Stimulated activated CD4-positive, alpha-beta T cell treated with anti-CD3 and anti-CD28 coated beads, Interleukin-1b, Interleukin-23, amount 100 ng/mL, for 48 hours (primary cell): ENCODE data around the gene PKIB.
"Not testable (repeated sequence)": the region's sequence is repeated elsewhere in the genome, so short reads cannot be mapped to it uniquely, and the experiment has no call there.

Experiments used
- DNase-seq: peaks from one replicate; pipeline ENCODE4 v3.0.0-alpha.2; 2020

The PKIB gene

DNA sequence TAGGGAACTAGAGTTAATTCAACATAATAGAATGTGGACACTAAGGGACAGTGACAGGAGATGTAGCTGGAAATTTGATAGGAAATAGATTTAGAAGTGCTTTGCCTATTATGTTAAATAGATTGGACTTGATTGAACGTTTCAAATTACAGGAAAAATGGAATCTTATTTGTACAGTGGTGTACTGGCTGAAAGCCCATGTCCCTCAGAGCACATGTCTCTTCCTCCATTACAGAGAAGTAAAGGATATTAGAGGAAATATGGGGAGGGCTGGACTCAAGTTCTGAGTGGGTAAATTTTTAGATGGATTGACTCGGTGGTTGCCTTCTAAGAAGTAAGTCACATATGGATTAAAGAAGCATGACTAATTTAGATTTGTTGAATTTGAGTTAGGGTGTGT, 11.4 kb downstream of the PKIB start:
- no peak for DNase-seq

- DNase-seq: no peak
These were observed 12.3 kb downstream of the PKIB start for GRCh38 chr6:122622479-122622878.

GRCh38 chr6:122623279-122623678, 13.1 kb downstream of the PKIB start:
- DNase-seq: no peak

- DNase-seq: no peak
These were observed 14.6 kb downstream of the PKIB start for GRCh38 chr6:122624853-122625252.

GRCh38 chr6:122628714-122629113, 18.5 kb downstream of the PKIB start:
- no peak for DNase-seq

DNA sequence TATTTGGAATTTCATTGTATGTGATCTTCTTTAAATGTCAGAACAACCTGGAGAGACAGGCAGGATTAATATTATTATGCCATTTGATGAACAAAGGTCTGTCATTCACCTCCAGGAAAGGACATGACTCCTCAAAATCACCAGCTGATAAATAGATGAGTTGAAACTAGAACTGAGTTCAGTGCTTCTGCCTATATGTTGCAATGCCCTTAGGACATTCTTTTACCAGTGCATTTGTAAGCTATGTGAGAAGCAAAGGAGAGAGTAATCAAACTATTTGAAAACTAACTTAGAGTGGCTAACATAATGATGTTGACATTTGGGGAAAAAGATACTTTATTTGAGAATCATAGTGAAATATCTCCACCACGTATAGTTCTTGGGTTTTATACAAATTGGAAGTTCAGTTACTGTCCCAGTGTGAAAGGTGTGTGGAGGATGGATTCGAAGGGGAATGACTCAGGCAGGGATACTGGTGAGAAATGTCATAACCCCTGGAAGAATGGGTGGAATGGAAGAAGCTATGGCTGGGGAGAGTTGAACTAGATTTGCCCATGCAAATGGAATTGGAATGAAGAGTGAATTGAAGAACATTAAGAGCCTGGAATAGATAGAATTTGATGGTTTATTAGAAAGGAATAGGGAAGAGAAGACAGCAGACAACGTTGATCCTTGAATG, 21.5 kb downstream of the PKIB start:
- no peak for DNase-seq

DNA sequence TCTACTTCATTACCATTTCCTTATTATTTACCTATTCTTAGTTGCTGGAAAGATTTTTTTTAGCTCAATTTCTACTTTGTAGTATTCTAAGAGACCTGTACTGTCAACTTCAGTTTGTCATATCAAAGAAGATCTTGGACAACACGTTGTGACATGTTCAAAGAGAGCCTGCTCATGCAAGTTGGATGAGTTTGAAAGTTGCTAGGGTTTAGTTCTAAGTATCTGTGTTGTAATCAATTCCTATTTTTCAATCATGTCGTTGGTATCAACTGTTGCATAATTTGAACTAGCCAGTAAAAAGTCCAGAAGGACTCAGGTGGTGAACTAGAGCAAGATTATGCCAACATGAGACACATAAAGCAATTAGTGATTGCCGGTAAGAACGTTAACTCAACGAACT, 30.2 kb downstream of the PKIB start:
- no peak for DNase-seq

DNA sequence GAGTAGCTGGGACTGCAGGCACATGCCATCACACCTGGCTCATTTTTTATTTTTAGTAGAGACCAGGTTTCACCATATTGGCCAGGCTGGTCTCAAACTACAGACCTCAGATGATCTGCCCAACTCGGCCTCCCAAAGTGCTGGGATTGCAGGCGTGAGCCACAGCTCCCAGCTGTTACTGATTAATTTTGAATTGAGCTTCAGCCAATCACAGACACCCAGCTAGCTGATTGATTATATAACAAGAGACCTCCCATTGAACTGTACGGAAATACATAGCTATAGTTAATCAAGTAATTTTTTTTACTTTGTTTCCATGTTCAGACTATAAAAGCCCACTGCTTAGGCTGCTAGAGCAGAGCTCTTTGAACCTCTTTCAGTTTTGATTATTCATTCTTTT, 31.6 kb downstream of the PKIB start:
- DNase-seq: no peak

DNA sequence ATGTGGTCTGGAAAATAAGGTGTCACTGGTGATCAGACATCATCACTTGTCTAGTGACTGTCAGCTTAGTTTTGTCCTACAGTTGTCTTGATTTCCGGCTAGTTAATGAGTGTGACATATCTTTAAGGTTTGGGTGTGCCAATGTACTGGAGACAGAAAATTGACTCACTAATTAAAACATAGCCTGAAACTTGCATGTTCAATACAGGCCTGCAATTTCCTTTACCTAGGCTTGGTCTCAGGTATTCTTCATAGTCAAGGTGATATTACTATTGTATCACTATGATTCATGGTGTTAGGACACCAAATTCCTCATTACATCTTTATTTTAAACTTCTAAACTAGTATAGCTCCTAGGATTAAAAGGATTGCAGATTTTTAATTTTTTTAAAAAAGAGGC, 32.4 kb downstream of the PKIB start:
- DNase-seq: not testable (repeated sequence)

- no peak for DNase-seq
These were observed 35.1 kb downstream of the PKIB start for GRCh38 chr6:122645256-122645655.

GRCh38 chr6:122647765-122648164, 37.6 kb downstream of the PKIB start:
- no peak for DNase-seq

DNA sequence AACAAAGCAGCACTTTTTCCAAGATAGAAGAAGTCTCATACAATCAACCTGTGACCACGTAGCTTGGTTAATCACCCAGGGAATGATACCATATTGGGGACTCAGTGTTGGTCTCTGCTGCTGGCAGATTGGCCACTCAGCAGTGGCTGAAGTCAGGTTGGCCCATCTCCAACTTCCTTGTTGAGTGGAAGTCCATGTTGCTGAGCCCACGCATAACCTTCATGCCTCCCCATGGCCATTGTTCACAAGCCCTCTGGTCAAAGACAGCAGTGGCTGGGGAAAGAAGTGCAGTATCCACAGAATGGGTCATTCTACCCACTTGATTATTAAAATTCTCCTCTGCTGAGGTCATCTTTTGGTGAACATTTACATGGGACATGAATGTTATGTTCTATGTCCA, 38.5 kb downstream of the PKIB start:
- no peak for DNase-seq

- no peak for DNase-seq
These were observed 39.5 kb downstream of the PKIB start for GRCh38 chr6:122649701-122650100.

GRCh38 chr6:122650403-122650802, 40.2 kb downstream of the PKIB start:
- DNase-seq: no peak

DNA sequence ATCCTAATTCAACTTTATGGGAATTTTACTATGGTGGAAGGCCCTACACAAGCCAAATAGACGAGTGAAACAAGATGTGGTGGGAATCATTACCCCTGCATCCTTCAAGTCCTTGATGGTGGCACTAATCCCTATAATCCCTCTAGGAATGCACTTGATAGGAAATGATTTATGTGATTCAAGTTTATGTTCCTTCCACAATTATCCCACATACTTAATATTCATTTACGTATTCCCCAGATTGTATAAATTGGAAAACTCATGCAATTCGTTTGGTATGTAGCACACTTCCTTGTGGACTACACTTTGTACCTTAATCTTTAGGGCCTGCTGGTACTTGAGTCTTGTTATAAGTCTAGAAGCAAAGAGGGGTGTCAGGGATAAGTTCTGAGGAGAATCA, 40.8 kb downstream of the PKIB start:
- no peak for DNase-seq

DNA sequence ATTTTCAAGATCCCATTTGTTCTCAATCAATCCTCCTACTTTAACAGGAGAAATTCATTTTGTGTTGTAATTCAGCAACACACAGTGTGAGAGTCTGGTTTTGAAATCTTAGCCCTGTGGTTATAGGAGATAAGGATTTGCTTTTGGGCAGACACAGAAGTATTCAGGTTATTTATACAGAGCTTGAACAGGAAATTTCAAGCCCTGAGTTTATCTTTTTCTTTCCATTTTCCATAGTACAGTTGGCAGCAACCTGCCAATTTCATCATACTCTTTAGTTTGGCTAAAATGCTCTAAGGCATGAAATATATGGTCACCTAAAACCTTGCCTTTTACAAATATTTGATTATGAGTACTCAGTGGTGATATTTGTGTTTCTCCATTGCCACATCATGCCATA, 41.4 kb downstream of the PKIB start:
- no peak for DNase-seq

GRCh38 chr6:122652431-122652830, 42.2 kb downstream of the PKIB start:
- no peak for DNase-seq

DNA sequence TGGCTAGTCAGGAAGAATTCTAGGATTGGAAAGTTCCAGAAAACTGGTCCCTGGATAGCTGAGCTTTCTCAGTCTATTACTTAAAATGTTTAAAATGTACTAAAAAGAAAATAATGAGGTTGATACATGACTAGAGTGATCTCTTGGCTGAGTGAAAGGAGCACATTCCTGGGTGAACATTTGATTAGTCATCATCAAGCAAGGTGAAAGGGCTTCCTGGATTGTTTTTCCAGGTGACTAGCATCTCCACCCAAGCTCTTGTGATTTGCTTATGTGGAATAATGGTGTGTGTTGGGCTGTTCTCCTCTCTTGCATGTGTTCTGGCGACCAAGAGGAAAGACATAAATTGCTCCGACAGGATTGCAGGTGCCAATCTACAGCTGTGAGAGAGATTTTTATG, 42.9 kb downstream of the PKIB start:
- DNase-seq: no peak

GRCh38 chr6:122654012-122654411, 43.8 kb downstream of the PKIB start:
- DNase-seq: no peak

DNA sequence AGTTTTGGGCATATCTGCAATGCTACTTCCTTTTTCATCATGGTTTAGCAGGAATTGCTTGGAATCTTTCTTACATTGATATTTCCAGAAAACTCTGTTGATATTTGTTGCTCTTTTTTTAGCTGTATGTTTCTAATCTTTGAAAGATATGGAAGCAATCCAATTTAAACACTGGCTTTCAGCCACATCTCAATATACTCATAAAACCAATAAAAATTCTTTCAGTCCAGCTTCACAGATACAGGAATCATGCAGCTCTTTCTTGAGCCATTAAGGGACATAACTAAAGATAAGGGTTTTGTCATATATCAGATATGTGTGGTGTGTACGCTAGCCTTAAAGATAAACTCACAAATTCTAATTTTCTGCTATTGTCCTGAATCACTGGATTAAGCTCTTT, 47.4 kb downstream of the PKIB start:
- no peak for DNase-seq

- DNase-seq: no peak
These were observed 50.1 kb downstream of the PKIB start for GRCh38 chr6:122660296-122660695.

DNA sequence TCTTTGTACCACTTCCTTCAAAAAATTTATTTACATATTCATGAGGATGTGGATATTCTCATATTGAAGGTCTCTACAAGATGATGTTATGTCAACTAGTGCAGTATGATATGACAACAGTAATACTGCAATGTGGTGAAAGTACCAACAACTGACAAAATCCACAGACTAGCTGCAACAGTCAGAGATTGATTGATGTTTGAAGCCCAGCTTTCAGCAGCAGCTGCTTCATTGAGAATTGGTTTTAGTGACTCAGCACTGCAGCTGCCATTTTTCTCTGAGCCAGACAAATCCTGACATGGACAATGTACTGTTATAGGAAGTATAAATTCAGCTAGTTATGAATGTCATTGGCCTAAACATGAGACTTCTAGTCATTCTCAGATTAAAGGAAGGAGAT, 53.8 kb downstream of the PKIB start:
- DNase-seq: no peak

DNA sequence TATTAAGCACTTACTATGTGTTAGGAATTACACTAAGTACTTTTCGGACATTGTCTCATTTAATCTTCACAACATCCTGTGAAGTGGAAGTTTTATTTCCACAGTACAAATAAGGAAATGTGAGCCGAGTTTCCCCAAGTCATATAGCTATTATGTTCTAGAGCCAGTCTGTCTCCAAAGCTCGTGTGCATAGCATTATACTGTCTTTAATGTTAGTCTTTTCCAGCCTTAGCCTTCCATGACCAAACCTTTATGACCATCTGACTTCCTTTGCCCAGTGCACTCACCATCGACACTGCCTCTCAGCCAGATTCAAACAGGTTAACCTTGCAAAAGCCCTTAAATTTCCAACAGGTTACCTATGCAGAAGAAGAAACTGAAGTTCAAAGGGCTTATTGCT, 55.7 kb downstream of the PKIB start:
- no peak for DNase-seq

DNA sequence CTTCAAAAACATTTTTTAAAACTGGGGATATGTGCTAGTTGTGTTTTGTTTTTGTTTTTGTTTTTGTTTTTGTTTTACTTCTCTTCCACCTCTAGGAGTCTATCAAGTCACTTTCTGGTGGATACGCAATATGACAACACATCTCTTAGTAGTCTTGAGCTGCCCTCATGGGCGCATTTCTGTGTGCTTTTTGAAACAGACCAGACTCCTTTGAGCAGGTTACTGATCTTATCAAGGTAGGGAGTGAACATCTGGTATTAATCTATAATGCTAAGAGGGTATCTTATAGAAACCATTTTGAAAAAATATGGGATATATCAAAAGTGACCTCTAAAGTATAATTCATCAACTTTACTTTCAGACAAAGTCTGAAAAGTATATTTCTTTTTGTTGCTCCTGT, 56.2 kb downstream of the PKIB start:
- DNase-seq: no peak

- DNase-seq: no peak
These were observed 59.2 kb downstream of the PKIB start for GRCh38 chr6:122669418-122669817.

- no peak for DNase-seq
These were observed 59.7 kb downstream of the PKIB start for GRCh38 chr6:122669868-122670267.
